NCI-H2196 treated with DMSO at 0.1 percent for 48 hours (cell line): Measurements from ENCODE around the gene PLCE1.

ENCODE experiments used
- DNase-seq: peaks from one replicate; lab custom pipeline; 2025; ENCODE audit not compliant: unreplicated experiment; lab: John Stamatoyannopoulos, UW

PLCE1 gene

GRCh38 chr10:93993414-93993781 lies 333 bp upstream of the PLCE1 start:
- DNase-seq, result no peak

GRCh38 chr10:93994438-93994801 lies 689 bp downstream of the PLCE1 start:
- no peak for DNase-seq

DNA sequence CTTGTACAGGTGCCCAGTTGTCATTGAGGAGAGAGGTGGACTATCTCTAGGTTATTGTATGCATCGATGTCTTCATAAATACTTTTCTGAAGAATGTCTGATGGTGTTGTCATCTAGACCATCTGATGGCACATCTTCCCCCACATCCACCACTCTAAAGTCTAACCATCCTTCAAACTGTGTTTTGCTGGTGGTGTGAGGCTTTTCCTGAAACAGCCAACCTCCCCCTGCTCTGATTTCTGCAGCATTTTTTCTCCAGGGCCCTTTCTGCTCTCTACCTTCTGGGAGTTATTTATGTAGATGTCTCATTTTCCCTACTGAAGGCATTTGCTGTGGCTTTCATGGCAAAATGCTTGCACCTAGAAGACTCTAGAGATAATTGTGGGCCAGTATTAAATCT lies 1.5 kb downstream of the PLCE1 start:
- no peak for DNase-seq

GRCh38 chr10:93995598-93996271 lies 2.0 kb downstream of the PLCE1 start:
- no peak for DNase-seq

DNA sequence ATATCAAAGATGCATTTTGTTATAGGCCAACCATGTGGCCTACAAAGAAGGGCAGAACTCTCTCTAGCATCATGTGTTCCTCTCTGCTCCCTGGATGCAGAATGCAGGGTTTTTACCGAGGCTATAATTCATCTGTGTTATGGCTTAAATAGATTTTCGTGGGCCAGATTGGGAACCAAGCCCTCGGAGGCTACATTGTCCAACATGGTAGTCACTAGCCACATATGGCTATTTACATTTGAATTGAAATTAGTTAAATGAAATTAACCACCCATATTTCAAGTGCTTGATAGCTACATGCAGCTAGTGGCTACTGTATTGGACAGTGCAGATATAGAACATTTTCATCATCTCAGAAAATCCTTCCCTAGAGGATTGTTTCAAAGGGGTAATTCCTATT lies 2.8 kb downstream of the PLCE1 start:
- no peak for DNase-seq

DNA sequence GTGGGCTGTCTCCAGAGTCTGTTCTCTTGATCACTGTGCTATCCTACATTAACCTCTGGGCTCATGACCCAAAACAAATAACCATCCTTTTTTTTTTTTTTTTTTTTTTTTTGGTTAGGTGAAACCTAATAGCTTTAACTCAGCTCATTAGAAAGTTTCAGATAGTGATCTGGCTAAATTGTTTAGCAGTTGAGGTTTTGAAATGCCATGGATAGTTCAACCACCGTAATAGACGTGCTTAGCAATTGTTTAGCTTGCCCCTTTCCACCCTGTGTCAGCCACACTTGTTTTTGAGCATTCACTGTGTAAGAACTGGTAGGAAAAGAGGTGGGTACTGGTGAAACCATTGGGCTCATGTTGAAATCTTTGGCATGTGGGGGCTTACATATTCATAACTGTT lies 3.8 kb downstream of the PLCE1 start:
- DNase-seq, result no peak

- no peak for DNase-seq
Measured at GRCh38 chr10:93999401-93999851, 5.7 kb downstream of the PLCE1 start.

DNA sequence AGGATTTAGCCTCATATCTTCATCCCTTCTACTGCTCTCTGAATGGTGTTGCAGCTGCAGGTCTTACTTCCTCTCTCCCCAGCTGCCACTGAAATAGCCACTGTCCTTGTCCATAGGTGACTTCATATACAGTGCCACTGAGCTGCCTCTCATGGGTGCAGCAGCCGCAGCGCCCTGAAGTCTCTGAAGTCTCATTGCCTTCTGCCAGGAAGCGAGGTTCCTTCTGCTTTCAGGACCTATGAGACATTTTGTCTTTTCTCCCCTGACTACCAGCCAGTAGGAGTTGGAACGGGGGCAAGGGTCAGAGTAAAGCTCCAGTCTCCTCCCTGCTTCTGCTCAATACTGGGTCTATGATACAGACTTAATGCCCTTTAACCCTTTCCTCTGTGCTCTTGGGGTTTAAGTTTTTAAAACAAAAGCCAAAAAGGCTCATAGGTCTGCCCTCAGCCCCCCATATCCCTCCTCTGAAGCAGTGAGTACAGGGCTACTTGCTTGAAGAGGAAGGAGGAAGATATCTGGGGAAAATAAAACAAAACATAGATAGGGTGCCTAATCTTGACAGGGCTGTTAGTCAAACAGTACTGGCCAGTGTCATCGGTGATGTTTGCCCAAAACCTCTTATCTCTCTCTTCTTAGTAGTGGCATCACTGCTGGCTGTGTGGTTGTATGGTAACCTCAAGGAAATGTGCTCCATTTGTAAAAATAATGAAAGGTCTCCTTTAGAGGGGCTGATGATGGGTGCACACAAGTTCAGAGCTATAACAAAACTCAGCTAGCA lies 7.1 kb downstream of the PLCE1 start:
- DNase-seq, result no peak

- DNase-seq, result no peak
Measured at GRCh38 chr10:94001416-94001810, 7.7 kb downstream of the PLCE1 start.

DNA sequence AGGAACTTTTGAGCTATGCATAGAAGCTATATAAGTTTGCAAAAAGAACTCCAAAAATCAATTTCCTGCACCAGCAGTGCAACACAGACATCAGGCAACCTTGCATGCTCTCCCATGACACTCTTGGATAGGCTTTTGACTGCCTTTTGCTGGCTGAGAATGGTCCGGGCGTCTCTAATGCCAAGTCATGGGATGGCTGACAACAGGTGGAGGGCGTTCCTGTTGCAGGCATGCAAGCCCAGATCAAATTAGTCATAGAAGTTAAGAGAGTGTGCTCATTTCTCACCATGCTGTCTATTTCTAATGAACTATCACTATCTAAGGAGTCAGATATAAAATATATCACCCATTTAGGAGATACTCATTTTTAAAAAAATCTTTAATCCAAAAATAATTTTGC lies 8.4 kb downstream of the PLCE1 start:
- DNase-seq, result no peak

- no peak for DNase-seq
Measured at GRCh38 chr10:94003488-94003887, 9.8 kb downstream of the PLCE1 start.

- no peak for DNase-seq
Measured at GRCh38 chr10:94005050-94005449, 11.3 kb downstream of the PLCE1 start.

DNA sequence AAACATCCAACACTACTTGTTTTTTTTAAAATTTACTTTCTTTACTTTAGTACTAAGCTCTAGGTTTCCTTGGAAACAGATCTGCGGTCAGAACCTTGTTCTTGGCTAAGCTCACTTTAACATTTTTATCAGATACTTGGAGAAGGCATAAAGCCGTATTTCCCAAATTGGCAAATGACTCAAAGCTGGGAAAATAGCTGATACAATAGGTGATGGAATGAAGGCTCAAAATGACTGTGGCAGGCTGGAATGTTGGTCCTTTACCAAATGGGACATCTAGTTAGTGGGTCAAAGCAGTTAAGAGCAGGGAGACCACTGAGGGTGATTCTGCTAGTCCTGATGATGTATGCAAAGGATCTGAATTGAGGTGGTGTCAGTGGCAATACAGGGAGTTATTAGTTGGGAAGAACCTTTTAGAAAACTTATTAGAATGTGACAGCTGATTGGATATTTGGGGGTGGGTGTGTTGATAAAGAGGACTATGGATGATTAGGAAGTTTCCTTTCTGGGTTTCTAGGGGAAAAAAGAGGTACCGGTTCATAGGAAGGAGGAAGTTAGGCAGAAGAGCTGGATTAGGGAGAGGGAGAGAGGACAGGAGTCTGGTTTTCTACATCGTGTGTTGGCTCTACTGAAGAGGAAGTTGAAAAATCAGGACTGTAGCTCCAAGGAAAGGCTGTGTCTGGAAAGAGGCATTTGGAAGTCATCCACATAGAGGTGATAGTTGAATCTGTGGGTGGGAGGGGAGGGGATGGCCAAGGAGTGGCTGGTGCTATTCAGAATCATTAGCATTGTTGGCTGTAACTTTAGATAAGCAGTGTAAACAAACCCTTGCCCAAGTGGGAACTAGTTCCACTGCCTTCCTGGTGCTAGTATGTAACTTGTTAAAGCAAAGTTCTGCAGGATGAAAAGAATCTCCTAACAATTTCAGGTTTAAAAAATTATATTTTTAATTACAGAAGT lies 13.1 kb downstream of the PLCE1 start:
- no peak for DNase-seq

DNA sequence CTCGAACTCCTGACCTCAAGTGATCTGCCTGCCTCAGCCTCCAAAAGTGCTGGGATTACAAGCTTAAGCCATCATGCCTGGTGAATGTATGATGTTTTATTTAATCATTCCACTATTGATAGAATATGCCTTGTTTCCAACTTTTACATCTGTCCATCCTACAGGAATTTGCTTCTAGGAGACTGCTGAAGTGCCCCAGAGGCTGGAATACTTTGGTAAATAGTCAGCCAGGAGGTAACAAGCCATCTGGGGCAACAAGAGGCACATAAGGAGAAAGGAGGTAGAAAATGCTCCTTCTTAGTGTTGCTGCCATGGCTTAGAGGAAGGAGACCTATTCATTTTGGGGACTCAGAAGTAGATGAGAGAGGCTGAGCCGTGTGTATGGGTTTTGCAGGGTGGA lies 14.8 kb downstream of the PLCE1 start:
- no peak for DNase-seq

GRCh38 chr10:94010116-94010515 lies 16.4 kb downstream of the PLCE1 start:
- no peak for DNase-seq

- DNase-seq, result no peak
Measured at GRCh38 chr10:94010886-94011285, 17.2 kb downstream of the PLCE1 start.

DNA sequence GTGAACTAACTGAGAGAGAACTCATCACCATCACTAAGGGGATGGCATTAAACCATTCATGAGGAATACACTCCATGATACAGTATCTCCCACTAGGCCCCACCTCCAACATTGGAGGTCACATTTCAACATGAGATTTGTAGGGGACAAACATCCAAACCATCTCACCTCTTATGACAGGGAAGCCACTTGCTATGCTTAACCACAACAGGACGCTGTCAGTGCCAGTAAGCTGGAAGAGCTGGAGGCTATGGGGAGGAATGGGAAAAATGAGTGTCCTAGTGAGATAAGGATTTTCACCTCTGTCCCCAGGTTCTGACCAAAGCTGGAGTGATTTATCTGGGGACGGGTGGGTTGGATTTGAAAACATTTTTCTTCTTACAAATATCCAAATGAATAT lies 17.6 kb downstream of the PLCE1 start:
- no peak for DNase-seq

DNA sequence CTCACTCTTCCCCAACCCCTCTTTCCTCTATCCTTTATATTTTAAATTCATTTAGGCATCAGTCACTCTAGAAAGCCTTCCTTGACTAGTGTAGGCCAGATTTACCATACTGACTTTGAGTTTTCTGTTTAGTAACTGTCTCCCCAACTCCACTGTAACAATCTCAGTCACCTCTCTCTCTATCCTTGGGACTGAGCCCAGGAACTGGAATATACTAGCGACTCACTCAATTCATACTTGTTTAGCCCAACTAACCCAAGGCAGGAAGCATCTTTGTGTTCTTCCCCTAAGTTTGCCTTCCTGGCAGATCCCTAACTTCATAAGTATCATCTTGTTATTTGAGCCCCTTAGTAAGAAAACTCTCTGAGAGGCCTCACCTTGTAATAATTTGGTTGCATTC lies 19.1 kb downstream of the PLCE1 start:
- DNase-seq, result no peak

DNA sequence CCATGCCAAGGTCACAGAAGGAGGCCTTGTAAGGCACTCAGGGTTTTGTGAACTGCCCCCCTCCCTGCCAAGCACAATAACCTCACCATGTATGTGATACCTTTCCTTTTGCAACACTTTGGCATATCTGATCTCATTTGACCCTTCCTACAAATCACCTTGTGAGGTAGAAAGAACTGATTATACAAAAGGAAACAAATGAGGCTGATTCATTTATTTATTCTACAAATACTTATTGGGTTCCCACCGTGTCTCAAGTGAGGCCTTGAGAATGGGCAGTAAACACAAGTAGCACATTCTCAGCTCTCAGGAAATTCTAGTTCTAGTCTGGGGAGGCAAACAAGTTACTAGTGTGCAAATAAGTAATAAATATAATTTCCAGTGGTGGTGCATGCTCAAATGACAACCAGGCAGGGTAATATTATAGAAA lies 19.6 kb downstream of the PLCE1 start:
- DNase-seq, result no peak

DNA sequence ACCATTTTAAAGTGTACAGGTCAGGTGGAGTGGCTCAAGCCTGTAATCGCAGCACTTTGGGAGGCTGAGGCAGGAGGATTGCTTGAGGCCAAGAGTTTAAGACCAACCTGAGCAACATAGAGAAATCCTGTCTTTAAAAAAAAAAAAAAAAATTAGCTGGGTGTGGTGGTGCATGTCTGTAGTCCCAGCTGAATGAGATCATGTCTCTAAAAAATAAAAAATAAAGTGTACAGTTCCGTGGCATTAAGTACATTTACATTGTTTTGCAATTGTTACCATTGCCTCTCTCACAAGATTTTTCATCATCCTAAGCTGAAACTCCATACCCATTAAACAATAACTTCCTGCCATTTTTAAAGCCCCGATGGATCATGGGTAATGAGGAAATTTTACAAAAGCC lies 20.6 kb downstream of the PLCE1 start:
- DNase-seq, result no peak
